ENCODE measurements around the gene CIB4. TPM values are rescaled to one million over a fixed set of nuclear protein-coding genes. Genes with fewer than 3 reads are reported as not detected.

The CIB4 gene
- total RNA-seq, 2 donors from 2014 or later, result 0.46 TPM; not detected in 1

DNA sequence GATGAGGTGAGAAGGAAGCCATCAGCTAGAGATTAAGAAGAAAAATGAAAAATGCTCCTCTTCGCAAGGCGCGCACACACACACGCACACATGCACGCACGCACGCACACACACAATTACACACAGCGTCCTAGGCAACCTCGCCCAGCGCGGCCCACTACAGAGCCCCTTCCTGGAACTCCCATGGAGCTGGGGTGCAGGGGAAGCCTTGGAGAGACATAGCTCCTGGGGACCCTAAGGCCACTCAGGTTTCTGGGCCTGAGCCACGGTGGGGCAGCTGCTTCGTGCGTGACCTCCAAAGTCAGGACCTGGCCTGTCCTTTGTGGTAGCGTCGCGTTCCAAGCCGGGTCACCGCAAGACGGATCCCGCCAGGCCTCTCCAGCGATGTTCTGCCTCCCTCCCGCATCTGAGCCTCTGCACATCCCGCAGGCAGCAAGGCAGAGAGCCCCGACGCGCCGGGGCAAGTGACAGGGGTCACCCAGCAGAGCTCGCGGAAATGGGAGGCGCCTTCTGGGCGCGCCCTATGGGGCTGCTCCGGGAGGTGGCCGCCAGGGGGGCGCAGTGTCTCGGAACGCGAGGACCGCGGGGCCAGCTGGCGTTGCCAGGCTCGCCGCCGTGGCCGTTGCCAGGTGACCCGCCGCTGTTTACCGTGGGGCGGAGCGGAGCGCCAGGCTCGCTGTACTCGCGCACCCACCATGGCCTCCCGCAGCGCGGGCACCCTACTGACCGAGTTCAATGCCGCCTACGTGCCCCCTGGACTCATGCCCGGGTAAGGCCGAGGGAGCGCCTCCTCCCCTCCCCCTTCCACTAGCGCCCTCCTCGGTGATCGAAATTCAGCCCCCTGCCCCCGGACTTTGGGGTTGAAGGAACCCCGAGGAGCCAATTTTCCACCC, 79.0 kb downstream of the CIB4 start:
- TF ChIP-seq POLR2AphosphoS5 (IDR thresholded peaks at IDR 0.05), result no peak
- TF ChIP-seq CTCF (IDR thresholded peaks at IDR 0.05), result peak in 2 of 4 experiments; percentile 22 to 42
- no peak for TF ChIP-seq POLR2A (IDR thresholded peaks at IDR 0.05)
- Histone ChIP-seq H3K27me3 (replicated peaks; ENCODE audit: insufficient read depth) (peaks cover 7% of the 10 kb centered on the region), H3K9me3 (no peaks in the 10 kb centered on the region), H3K36me3 (no peaks in the 10 kb centered on the region), H3K27ac (no peak overlapping the region), H3K4me1 (replicated peaks) (peaks cover 4% of the 10 kb centered on the region), H3K4me3 (peak overlapping the region; percentile 23 to 30)
- intact Hi-C loops (cut with DNase I), result no loop called here
- 44% methylated on average over 28 of the region's 69 CpGs for WGBS
- DNase-seq (ENCODE audit: low spot score), result no peak

- WGBS, result 97% methylated on average over 8 of the region's 8 CpGs
- Histone ChIP-seq H3K27me3 (replicated peaks; ENCODE audit: insufficient read depth) (peaks cover 7% of the 10 kb centered on the region), H3K4me1 (replicated peaks) (peaks cover 4% of the 10 kb centered on the region), H3K9me3 (no peaks in the 10 kb centered on the region), H3K36me3 (no peaks in the 10 kb centered on the region), H3K27ac (no peak overlapping the region), H3K4me3 (no peak overlapping the region)
- DNase-seq (ENCODE audit: low spot score), result no peak
- intact Hi-C loops (cut with DNase I), result no loop called here
- TF ChIP-seq POLR2AphosphoS5 (IDR thresholded peaks at IDR 0.05) (no peak), POLR2A (IDR thresholded peaks at IDR 0.05) (no peak), CTCF (IDR thresholded peaks at IDR 0.05) (no peak)
Measured at GRCh38 chr2:26561376-26561775, 79.8 kb downstream of the CIB4 start.

- no peaks in the 10 kb centered on the region for H3K36me3 ChIP-seq
- 96% methylated on average over 3 of the region's 3 CpGs for WGBS
- H3K9me3 ChIP-seq, result no peaks in the 10 kb centered on the region
- peaks cover 4% of the 10 kb centered on the region for H3K4me1 ChIP-seq (replicated peaks)
- H3K27me3 ChIP-seq (replicated peaks; ENCODE audit: insufficient read depth), result peaks cover 7% of the 10 kb centered on the region
- intact Hi-C loops (cut with DNase I), result no loop called here
- DNase-seq (ENCODE audit: low spot score), result no peak
- TF ChIP-seq CTCF (IDR thresholded peaks at IDR 0.05) (no peak), POLR2A (IDR thresholded peaks at IDR 0.05) (no peak), POLR2AphosphoS5 (IDR thresholded peaks at IDR 0.05) (no peak)
- H3K4me3 ChIP-seq, result no peak overlapping the region
- no peak overlapping the region for H3K27ac ChIP-seq
Measured at GRCh38 chr2:26560892-26561291, 80.3 kb downstream of the CIB4 start.

DNA sequence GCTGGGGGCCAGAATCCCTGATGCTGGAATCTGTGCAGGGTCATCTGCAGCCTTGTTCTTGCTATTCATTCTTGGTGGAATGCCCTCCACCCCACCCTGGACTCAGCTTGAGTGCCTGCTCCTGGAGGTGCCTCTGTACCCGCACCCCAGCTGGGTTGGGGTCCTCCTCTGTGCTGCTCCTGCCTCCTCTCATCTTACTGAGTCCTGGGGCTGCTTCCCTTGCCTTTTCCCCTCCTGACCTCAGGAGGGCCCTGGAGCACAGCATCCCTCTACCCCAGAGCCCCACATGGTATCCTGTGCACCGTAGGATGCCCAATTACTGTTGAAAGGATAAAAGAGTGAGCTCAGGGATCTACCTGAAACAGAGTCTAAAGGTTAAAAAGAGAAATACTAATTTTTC, 81.6 kb downstream of the CIB4 start:
- Histone ChIP-seq H3K36me3 (no peaks in the 10 kb centered on the region), H3K4me3 (no peak overlapping the region), H3K27me3 (replicated peaks; ENCODE audit: insufficient read depth) (peaks cover 7% of the 10 kb centered on the region), H3K4me1 (replicated peaks) (peaks cover 4% of the 10 kb centered on the region), H3K27ac (no peak overlapping the region), H3K9me3 (no peaks in the 10 kb centered on the region)
- DNase-seq (ENCODE audit: low spot score), result no peak
- intact Hi-C loops (cut with DNase I), result no loop called here
- 77% methylated on average over 2 of the region's 2 CpGs for WGBS
- TF ChIP-seq POLR2A (IDR thresholded peaks at IDR 0.05) (no peak), POLR2AphosphoS5 (IDR thresholded peaks at IDR 0.05) (no peak), CTCF (IDR thresholded peaks at IDR 0.05) (no peak)

- intact Hi-C loops (cut with DNase I), result no loop called here
- TF ChIP-seq POLR2AphosphoS5 (IDR thresholded peaks at IDR 0.05) (no peak), POLR2A (IDR thresholded peaks at IDR 0.05) (no peak), CTCF (IDR thresholded peaks at IDR 0.05) (no peak)
- Histone ChIP-seq H3K36me3 (no peaks in the 10 kb centered on the region), H3K4me3 (no peak overlapping the region), H3K27ac (no peak overlapping the region), H3K27me3 (replicated peaks; ENCODE audit: insufficient read depth) (peaks cover 7% of the 10 kb centered on the region), H3K9me3 (no peaks in the 10 kb centered on the region), H3K4me1 (replicated peaks) (peaks cover 4% of the 10 kb centered on the region)
- no peak for DNase-seq (ENCODE audit: low spot score)
- WGBS, result 83% methylated on average over 3 of the region's 3 CpGs
Measured at GRCh38 chr2:26559044-26559405, 82.1 kb downstream of the CIB4 start.

Data from prostate gland (tissue), 2 donors.